A673 (cell line): Measurements from ENCODE around the gene RIT2.

Source experiments
- EZH2 ChIP-seq: fragments of 200-600 bp; sonication (generic); IDR thresholded peaks from 2 replicates; pipeline ENCODE4 v1.6.1; 2017; ENCODE audit warnings: borderline replicate concordance, low read depth, mild to moderate bottlenecking, mixed read lengths, antibody characterized with exemption, low read length; ENCODE audit not compliant: poor library complexity, severe bottlenecking
- TF ChIP-seq, protein P1 (sequence below): fragments of 300-800, 200-600 bp; sonication (generic); conservative IDR thresholded peaks from 2 replicates; pipeline ENCODE4 v1.5.1; 2017; ENCODE audit warnings: low read depth, mild to moderate bottlenecking, antibody characterized with exemption, low read length, moderate library complexity, mixed read lengths

DNA sequence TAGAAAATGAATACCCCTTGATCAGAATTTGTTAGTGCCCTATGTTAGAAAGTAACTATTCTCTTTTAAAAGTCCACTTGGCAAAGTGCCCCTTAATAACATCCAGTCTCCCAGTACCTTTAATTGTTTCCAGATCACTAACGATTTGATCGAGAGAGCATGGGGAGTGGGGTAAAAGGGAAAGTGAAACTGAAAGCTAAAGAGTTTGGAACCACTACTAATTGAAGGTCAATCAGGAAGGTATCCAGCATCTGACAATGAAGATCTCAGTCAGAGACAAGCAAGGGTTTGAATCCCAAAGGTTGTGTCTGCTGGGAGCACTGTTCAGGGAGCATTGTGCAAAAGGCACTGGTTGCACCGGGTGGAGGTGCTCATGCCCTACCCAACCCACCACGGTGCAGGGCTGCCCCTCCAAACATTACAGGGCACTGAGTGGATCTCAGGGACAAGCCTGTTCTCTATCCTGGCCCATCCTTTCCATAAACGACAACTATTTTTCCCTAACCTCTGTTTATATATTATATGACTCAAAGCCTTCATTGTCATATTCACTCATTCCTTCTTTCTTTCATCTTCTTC is 14.6 kb upstream of the RIT2 start:
- TF ChIP-seq EZH2, result no peak
- TF ChIP-seq, protein P1, sequence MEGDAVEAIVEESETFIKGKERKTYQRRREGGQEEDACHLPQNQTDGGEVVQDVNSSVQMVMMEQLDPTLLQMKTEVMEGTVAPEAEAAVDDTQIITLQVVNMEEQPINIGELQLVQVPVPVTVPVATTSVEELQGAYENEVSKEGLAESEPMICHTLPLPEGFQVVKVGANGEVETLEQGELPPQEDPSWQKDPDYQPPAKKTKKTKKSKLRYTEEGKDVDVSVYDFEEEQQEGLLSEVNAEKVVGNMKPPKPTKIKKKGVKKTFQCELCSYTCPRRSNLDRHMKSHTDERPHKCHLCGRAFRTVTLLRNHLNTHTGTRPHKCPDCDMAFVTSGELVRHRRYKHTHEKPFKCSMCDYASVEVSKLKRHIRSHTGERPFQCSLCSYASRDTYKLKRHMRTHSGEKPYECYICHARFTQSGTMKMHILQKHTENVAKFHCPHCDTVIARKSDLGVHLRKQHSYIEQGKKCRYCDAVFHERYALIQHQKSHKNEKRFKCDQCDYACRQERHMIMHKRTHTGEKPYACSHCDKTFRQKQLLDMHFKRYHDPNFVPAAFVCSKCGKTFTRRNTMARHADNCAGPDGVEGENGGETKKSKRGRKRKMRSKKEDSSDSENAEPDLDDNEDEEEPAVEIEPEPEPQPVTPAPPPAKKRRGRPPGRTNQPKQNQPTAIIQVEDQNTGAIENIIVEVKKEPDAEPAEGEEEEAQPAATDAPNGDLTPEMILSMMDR, result no peak
